GM12873 (cell line): ENCODE measurements around the gene MYO5B.
A peak's percentile ranks its signal among the peaks of the same experiment; 100 is the strongest.

ENCODE experiments used
- TF ChIP-seq, protein P1 (sequence below): IDR thresholded peaks from 2 replicates; pipeline ENCODE4 v1.5.1; 2012; ENCODE audit warnings: low read depth, mild to moderate bottlenecking, moderate library complexity, low read length, control low read depth; ENCODE audit not compliant: insufficient read depth; ENCODE audit errors: missing control alignments

MYO5B gene

DNA sequence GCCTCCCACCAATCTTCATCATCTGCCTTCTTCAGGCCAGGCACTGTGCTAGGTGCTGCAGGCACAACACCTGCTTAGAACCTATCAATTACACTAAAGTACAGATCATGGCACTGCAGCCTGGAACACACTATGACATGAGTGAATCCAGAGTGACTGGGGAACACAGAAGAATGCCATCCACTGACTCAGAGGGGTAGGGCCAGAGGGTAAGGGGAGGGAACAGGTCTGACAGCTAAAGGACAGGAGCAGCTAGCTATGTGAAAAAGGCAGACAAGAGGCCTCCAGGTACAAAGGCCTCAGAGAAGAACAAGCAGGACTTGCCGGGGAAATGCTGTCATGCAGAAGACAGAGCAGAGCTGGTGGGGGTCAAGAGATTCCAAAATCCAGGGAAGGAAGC lies 328.3 kb downstream of the MYO5B start:
- TF ChIP-seq, protein P1, sequence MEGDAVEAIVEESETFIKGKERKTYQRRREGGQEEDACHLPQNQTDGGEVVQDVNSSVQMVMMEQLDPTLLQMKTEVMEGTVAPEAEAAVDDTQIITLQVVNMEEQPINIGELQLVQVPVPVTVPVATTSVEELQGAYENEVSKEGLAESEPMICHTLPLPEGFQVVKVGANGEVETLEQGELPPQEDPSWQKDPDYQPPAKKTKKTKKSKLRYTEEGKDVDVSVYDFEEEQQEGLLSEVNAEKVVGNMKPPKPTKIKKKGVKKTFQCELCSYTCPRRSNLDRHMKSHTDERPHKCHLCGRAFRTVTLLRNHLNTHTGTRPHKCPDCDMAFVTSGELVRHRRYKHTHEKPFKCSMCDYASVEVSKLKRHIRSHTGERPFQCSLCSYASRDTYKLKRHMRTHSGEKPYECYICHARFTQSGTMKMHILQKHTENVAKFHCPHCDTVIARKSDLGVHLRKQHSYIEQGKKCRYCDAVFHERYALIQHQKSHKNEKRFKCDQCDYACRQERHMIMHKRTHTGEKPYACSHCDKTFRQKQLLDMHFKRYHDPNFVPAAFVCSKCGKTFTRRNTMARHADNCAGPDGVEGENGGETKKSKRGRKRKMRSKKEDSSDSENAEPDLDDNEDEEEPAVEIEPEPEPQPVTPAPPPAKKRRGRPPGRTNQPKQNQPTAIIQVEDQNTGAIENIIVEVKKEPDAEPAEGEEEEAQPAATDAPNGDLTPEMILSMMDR: no peak

DNA sequence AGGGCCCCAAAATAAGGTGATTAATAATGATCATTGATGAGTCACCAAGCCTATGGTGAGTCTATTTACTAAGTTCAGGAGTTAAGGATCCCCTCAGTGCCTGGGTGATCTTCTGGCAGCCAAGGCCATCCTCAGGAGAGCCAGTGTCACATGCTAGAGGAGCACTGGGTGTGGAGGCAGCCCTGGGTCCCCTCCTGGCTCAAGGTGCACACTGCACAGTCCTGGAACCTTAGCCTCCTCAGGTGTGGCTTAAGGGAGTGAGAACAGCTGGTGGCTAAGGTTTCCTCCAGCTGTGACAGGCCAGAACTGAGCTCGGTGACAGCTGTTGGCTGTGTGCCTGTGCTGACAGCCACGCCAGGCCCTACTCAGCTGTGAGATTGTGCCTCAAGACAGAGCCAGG lies 329.5 kb downstream of the MYO5B start:
- TF ChIP-seq, protein P1: peak; percentile 21

DNA sequence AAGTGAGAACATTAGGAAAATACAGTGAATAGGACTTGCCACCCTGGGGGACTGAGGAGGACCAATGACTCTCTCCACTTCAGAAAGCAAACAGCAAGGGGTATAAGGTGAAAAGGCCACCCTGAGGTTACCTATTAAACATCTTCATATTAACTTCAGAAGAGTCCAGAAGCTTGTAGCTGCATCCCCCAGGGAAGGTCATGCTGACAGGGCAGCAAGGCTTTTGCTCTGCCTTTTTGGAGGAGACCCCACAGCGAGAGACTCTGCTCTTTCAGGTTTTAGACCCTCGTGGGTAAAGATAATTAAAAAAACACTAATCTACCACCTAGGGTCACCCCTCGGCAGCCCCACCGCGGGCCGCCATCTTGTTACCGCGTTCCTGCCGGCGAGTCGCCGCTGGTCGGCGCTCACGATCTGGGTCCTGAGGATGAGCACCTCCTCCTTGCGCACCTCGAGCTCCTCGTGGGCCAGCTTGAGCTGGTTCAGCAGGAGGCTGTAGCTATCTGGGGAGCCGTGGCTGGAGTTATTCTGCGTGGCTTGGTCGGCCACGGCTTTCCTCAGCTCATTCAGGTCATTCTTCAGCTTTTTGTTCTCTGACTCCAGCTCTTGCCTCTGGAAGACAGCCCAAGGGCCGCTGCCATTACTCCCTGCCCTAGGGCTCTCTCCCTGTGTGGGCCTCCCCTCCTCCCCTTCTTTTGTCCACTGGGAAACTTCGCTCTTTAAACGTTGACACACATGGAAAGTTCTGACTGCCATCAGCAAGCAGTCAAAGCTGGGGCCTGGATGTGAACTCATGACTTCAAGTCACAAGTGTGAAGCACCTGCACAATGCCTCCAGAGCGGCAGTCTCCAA lies 331.0 kb downstream of the MYO5B start:
- TF ChIP-seq, protein P1: no peak

DNA sequence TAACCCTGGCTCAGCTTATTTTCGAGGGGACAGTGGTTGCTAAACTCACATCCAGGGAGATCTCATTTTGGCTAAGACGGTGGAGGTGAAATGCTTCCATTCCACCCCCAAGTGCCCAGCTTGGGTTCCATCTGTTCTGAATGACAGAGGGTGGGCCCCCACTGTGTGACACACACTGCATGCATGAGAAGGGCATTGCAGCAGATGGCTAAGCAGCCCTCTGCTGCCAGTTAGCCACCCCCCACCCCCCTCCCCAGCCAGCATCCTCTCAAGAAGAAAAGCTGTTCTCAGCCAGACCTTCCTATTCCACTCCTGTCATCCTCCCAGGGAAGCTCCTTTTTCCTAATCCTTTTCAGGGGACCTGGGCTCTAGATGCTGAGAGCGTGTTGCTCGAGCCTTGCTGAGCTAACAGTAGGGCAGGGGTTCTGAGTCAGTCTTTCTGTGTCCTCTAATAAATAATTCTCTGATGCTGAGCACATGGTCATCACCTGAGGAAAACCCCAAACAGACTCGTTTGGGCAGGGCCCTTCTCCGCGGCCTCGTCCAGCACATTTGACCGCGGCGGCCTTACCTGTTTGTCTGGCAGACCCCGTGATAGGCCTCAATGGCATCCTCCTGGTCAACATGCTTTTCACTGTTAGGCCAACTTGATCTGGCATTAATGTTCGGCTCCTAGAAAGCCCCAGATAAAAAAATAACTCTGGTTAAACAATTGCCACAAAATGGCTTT lies 332.1 kb downstream of the MYO5B start:
- TF ChIP-seq, protein P1: no peak

DNA sequence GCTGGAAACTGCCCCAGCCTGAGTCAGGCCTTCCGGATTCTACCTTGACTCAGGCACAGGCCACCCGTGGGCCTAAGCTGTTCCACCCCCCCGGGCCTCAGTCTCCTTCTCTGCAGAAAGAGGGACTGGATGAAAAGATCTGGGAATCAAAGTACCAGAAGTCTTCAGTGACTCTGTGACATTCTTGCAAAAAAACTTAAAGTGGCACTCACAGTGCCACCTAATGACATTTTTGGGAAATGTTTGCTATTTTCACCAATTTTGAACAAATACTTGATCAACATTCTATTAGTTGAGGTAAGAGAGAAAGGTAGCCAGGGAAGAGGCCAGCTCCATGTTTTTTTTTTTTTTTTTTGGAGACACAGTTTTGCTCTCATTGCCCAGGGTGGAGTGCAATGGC lies 333.3 kb downstream of the MYO5B start:
- TF ChIP-seq, protein P1: peak; percentile 52

DNA sequence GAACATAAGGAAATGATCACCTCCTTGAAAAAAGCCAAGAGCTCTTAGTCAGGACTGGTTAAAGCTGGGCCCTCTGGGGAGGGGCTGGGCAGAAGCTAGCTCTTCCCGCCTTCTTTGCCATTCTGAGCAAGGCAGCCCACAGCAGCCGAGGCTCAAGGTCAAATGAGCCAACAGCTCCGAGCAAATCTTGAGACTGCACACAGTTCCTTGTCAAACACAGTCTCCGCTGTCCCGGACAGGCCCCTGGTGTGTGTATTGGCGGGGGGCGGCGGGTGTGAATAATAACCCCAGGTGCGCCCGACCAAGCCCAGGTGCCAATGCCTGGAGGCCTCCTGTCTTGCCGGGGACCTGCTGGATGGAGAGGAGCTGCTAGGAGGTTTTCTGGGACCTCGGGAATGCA lies 335.2 kb downstream of the MYO5B start:
- TF ChIP-seq, protein P1: no peak

DNA sequence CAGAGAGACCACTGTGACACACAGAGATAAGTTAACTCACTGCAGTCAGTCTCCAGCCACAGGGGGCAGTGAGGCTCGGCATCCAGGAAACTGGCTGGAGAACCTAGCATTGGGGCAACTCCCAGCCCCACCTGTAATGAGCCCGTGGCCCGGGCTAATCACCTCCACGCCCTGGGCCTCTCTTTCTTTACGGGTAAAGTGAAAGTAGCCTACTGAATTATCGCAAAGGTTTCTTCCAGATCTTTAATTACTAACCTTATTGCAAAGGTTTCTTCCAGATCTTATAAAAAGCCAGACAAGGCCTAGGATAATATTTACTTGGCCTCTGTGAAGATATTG lies 336.0 kb downstream of the MYO5B start:
- TF ChIP-seq, protein P1: no peak
